Right atrium auricular region (tissue), 2 donors: ENCODE measurements around the gene GSTA4. TPM values are rescaled to one million over a fixed set of nuclear protein-coding genes. Genes with fewer than 3 reads are reported as not detected.

Source experiments
- DNase-seq: peaks from one replicate; pipeline ENCODE4 v3.0.0-alpha.2; 2019; ENCODE audit warnings: low spot score
- H3K27ac ChIP-seq, 2 donors: fragments of 200-600 bp; sonication (generic); 1 replicate in 1 of 2; 2 replicates in 1 of 2; pipeline ENCODE4 v1.5.1; 2016 to 2019
- H3K27me3 ChIP-seq, 2 donors: fragments of 200-600 bp; sonication (generic); one replicate each; pipeline versions ENCODE4 v1.5.1 to v1.6.0; 2017 to 2019
- H3K36me3 ChIP-seq: fragments of 200-600 bp; sonication (generic); one replicate; pipeline ENCODE4 v1.5.1; 2016
- H3K4me1 ChIP-seq, 2 donors: fragments of 200-600 bp; sonication (generic); one replicate each; pipeline versions ENCODE4 v1.5.1 to v1.6.0; 2017 to 2019
- H3K4me3 ChIP-seq, 2 donors: fragments of 200-600 bp; sonication (generic); 1 replicate in 1 of 2; 2 replicates in 1 of 2; pipeline ENCODE4 v1.5.1; 2017 to 2019; ENCODE audit warnings: mild to moderate bottlenecking in 1 of 2, moderate library complexity in 1 of 2
- H3K9me3 ChIP-seq, 2 donors: fragments of 200-600 bp; sonication (generic); one replicate each; pipeline ENCODE4 v1.5.1; 2019
- total RNA-seq, 2 donors: library from RNA; depleted of rRNA; stranded (reverse); fragments of >200 nt; gene quantifications; one replicate each; pipeline ENCODE4 v1.1.0, GENCODE V29; 2016
- TF ChIP-seq, protein P1 (sequence below), 2 donors: fragments of 200-600 bp; sonication (generic); IDR thresholded peaks; one replicate each; pipeline ENCODE4 v1.5.1; 2019; ENCODE audit warnings: antibody characterized with exemption in 2 of 2

GSTA4 gene
- total RNA-seq, 2 donors from 2014 or later, result 9.3 to 12.1 TPM

DNA sequence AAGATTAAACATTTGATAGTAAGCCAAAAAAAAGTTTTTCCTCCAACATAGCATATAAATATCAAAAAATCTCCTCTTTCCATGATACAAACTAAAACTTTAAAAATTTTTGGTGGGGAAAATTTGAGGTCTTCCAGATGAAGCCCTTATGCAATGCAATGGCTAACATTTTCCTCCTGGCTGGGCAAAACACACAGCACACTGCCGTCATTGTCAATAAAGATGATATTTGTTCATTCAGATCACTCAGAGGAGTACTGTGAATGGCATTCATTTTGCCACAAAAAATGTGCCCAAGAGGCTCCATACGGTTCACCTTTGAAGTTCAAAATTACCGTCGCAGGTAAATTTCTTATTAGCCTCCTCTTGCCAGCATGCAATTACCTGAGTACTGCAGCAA lies 36.2 kb upstream of the GSTA4 start:
- Histone ChIP-seq H3K27ac (no peak overlapping the region), H3K36me3 (peaks cover 18% of the 10 kb centered on the region), H3K4me3 (no peak overlapping the region), H3K9me3 (no peaks in the 10 kb centered on the region), H3K4me1 (peaks cover 0 to 25% of the 10 kb centered on the region in 2 donors), H3K27me3 (no peaks in the 10 kb centered on the region)
- DNase-seq, result no peak
- TF ChIP-seq, protein P1, sequence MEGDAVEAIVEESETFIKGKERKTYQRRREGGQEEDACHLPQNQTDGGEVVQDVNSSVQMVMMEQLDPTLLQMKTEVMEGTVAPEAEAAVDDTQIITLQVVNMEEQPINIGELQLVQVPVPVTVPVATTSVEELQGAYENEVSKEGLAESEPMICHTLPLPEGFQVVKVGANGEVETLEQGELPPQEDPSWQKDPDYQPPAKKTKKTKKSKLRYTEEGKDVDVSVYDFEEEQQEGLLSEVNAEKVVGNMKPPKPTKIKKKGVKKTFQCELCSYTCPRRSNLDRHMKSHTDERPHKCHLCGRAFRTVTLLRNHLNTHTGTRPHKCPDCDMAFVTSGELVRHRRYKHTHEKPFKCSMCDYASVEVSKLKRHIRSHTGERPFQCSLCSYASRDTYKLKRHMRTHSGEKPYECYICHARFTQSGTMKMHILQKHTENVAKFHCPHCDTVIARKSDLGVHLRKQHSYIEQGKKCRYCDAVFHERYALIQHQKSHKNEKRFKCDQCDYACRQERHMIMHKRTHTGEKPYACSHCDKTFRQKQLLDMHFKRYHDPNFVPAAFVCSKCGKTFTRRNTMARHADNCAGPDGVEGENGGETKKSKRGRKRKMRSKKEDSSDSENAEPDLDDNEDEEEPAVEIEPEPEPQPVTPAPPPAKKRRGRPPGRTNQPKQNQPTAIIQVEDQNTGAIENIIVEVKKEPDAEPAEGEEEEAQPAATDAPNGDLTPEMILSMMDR (IDR thresholded peaks at IDR 0.05), result no peak

DNA sequence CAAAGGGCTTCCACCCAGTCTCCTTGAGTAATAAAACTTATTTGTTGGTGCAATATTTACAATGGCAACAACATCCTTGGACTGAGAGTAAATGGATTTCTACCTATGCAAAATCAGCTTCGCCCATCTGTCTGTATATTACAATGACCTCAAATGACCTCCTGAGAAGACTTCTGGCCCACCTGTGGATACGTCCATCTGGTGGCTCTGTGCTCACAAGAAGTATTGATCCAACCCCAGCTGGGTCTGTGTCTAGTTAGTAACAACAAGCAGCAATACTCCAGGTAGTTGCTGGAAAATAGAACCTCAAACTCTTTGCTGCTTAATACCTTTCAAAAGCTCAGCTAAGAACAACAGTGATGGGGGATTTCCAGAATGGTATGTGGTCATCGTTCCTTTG lies 34.7 kb upstream of the GSTA4 start:
- H3K27me3 ChIP-seq, result no peaks in the 10 kb centered on the region
- peaks cover 19% of the 10 kb centered on the region for H3K36me3 ChIP-seq
- H3K4me1 ChIP-seq, result peaks cover 0 to 16% of the 10 kb centered on the region in 2 donors
- TF ChIP-seq, protein P1 (IDR thresholded peaks at IDR 0.05), result no peak
- no peak overlapping the region for H3K27ac ChIP-seq
- no peaks in the 10 kb centered on the region for H3K9me3 ChIP-seq
- DNase-seq, result no peak
- H3K4me3 ChIP-seq, result no peak overlapping the region

DNA sequence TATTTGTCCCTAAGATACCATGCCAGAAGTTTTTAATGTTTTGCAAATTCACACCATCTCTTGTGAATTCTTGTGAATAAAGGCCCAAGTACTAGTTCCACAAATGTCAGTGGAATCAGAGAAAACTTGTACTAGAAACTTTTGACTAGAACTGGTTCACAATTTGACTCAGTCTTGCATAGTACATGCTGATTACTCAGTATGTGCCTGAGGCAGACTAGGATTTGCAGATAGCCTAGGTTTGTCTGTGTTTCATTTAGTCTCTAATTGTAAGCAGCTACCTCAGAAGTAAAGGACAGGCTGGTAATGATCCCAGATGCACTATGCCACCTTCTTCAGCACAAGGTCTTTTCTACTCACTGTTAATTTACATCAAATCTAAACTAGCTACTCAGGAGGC lies 34.2 kb upstream of the GSTA4 start:
- peaks cover 19% of the 10 kb centered on the region for H3K36me3 ChIP-seq
- no peaks in the 10 kb centered on the region for H3K27me3 ChIP-seq
- no peaks in the 10 kb centered on the region for H3K9me3 ChIP-seq
- no peak overlapping the region for H3K4me3 ChIP-seq
- no peak overlapping the region for H3K27ac ChIP-seq
- TF ChIP-seq, protein P1 (IDR thresholded peaks at IDR 0.05), result no peak
- peaks cover 0 to 15% of the 10 kb centered on the region in 2 donors for H3K4me1 ChIP-seq
- no peak for DNase-seq

DNA sequence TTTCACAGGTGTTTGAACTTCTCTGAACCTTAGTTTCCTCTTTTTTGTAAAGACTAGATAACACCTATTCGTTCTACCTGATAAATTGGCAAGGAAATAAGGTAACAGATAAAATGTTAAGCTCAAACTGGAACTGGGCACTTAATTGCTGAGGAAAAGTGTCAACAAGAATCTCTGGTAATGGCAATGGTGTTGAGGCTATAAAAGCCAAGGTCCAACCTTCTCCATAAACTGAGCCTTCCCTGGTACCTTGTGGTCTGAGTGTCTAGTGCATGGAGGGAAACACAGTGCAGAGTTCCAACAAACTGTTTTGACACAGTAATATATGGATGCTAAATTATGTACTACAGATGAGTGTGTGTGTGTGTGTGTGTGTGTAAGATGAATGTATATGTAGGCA lies 33.4 kb upstream of the GSTA4 start:
- Histone ChIP-seq H3K9me3 (no peaks in the 10 kb centered on the region), H3K4me1 (peaks cover 0 to 9% of the 10 kb centered on the region in 2 donors), H3K4me3 (no peak overlapping the region), H3K27ac (no peak overlapping the region), H3K36me3 (peaks cover 19% of the 10 kb centered on the region), H3K27me3 (no peaks in the 10 kb centered on the region)
- TF ChIP-seq, protein P1 (IDR thresholded peaks at IDR 0.05), result no peak
- DNase-seq, result no peak

DNA sequence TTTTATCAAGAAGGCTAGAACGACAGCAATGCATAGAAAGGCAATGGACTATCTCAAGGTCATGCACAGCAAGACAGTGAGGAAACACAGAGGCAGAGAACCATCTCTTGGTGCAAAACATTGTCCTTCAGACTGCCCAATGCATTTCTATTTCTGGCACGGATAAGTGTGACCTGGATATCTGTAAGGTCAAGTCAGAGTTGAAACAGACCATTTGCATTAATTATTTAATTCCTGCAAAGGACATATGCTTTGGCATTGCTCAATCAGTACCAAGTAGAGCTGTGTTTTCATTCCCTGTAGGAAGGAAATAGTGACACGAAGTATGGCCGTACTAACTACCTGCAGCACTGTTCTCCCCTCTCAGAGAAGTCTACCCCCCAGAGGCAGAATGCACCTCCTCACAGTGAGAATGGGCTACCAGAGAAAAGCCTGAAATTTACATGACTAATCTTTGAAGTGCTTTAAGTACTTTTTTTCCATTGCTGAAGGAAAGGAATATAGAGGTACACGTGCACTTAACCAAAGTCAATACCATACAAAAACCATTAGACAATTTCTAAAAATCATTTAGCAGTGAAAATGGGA lies 32.1 kb upstream of the GSTA4 start:
- no peak overlapping the region for H3K27ac ChIP-seq
- DNase-seq, result no peak
- H3K4me3 ChIP-seq, result no peak overlapping the region
- no peaks in the 10 kb centered on the region for H3K4me1 ChIP-seq
- H3K27me3 ChIP-seq, result no peaks in the 10 kb centered on the region
- peaks cover 19% of the 10 kb centered on the region for H3K36me3 ChIP-seq
- H3K9me3 ChIP-seq, result no peaks in the 10 kb centered on the region
- TF ChIP-seq, protein P1 (IDR thresholded peaks at IDR 0.05), result no peak

DNA sequence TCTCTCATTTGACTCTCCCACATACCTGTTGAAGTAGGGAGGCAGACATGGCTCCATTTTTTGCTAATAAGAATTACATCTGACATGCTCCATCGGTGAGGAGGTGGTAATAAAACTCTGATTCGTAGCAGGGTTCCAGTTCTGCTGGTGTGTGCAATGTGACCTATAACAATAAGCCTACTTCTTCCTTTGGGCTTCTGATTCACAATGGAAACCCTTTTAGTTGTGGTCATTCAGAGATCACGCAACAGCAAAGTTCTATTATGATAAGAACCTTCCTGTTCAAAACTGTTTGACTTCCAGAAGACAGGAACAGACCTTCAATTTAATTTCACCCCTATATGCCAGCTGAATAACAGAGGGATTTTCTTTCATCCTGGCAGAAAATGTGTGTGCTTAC lies 31.4 kb upstream of the GSTA4 start:
- Histone ChIP-seq H3K9me3 (no peaks in the 10 kb centered on the region), H3K36me3 (peaks cover 19% of the 10 kb centered on the region), H3K27ac (no peak overlapping the region), H3K27me3 (no peaks in the 10 kb centered on the region), H3K4me3 (no peak overlapping the region), H3K4me1 (no peaks in the 10 kb centered on the region)
- TF ChIP-seq, protein P1 (IDR thresholded peaks at IDR 0.05), result no peak
- no peak for DNase-seq
